ENCODE measurements around the gene TTLL11. TPM values are rescaled to one million over a fixed set of nuclear protein-coding genes. Genes with fewer than 3 reads are reported as not detected.

The TTLL11 gene
- total RNA-seq, 4 donors from 2014 or later: 3.2 to 11.8 (median 9.0) TPM

DNA sequence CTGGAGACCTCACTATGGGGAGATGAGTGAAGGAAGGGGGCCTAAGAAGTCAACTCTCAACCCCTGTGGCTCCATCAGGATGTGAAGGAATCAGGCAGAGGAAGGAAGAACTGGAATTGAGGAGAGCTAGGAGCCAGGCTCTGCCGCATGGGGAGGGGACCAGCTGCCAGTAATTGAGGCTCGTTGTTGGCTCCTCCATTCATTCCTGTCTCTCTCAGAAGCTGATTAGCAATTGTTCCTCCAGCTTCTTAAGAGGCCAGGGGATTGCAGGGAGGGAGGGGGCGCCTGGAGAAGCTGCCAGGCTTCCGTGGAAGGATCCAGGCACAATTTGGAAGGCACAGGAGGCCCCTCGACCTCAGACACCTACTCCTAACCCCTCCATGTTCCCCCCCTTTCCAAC lies 20.5 kb upstream of the TTLL11 start:
- no peak overlapping the region for H3K4me3 ChIP-seq
- no peaks in the 10 kb centered on the region for H3K36me3 ChIP-seq
- DNase-seq: no peak
- H3K4me1 ChIP-seq: no peaks in the 10 kb centered on the region
- TF ChIP-seq POLR2A (IDR thresholded peaks at IDR 0.05): no peak
- TF ChIP-seq, protein P1, sequence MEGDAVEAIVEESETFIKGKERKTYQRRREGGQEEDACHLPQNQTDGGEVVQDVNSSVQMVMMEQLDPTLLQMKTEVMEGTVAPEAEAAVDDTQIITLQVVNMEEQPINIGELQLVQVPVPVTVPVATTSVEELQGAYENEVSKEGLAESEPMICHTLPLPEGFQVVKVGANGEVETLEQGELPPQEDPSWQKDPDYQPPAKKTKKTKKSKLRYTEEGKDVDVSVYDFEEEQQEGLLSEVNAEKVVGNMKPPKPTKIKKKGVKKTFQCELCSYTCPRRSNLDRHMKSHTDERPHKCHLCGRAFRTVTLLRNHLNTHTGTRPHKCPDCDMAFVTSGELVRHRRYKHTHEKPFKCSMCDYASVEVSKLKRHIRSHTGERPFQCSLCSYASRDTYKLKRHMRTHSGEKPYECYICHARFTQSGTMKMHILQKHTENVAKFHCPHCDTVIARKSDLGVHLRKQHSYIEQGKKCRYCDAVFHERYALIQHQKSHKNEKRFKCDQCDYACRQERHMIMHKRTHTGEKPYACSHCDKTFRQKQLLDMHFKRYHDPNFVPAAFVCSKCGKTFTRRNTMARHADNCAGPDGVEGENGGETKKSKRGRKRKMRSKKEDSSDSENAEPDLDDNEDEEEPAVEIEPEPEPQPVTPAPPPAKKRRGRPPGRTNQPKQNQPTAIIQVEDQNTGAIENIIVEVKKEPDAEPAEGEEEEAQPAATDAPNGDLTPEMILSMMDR (IDR thresholded peaks at IDR 0.05): no peak
- peaks cover 0 to 7% (median 0%) of the 10 kb centered on the region in 4 donors for H3K27me3 ChIP-seq
- 23 to 28% methylated on average over 3 to 5 of the region's 5 CpGs for WGBS, 2 donors
- H3K27ac ChIP-seq: no peak overlapping the region
- intact Hi-C loops (cut with DNase I): no loop called here
- no peaks in the 10 kb centered on the region for H3K9me3 ChIP-seq

DNA sequence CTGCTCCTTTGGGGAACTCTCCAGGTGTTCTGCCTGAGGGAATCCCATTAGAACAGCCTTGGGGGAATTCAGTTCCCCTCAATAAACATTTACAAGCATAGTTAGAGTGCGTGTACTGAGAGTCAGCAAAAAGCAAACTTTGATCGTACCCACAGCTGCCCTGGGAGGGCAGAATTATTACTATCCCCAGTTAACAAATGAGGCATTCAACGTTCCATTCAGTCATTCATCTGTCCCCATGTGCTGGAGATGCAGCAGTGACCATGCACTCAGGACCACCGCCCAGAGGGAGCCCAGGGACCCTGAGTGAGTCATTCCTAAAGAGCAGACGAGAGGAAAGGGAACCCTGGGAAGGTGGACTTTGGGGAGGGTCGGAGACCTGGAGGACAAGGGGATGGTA lies 19.1 kb upstream of the TTLL11 start:
- TF ChIP-seq POLR2A (IDR thresholded peaks at IDR 0.05): no peak
- TF ChIP-seq, protein P1 (IDR thresholded peaks at IDR 0.05): no peak
- Histone ChIP-seq H3K27me3 (peaks cover 0 to 7% (median 0%) of the 10 kb centered on the region in 4 donors), H3K36me3 (no peaks in the 10 kb centered on the region), H3K27ac (no peak overlapping the region), H3K4me3 (no peak overlapping the region), H3K9me3 (no peaks in the 10 kb centered on the region), H3K4me1 (peaks cover 0 to under 1% (median 0%) of the 10 kb centered on the region in 3 donors)
- DNase-seq: no peak
- WGBS, 2 donors: 65% methylated on average over 4 to 6 of the region's 6 CpGs
- intact Hi-C loops (cut with DNase I): no loop called here

DNA sequence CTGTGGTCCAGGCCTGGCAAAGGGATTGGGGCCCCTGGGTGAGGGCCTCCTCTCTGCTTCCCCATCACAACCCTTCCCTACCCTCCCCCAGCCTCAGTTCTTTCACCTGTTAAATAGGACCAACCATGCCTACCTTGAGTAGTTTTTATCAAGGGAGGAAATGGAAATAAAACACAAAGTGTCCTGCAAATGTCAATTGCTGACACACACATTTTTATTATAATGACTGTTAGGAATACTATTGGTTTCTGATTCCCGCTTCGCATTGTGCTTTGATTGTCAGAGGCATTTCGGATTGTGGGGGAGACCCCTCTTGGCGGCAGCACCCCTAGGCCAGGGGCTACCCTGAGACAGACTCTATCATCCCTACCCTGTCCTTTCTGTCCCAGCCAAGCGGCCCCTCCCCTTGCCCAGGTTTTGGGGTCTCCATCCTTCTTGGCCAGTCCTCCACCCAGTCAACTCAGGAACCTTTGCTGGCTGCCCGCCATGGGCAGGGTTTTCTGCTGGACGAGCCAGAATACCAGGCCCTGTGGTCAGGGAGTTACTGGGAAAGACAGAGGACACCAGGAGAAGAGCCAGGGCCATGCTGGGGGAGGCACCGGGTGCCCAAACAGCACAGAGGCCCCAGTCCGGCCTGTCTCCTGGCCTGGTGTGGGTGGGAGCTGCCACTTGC lies 18.4 kb upstream of the TTLL11 start:
- peaks cover 0 to 5% (median 0%) of the 10 kb centered on the region in 3 donors for H3K4me1 ChIP-seq
- no peaks in the 10 kb centered on the region for H3K9me3 ChIP-seq
- intact Hi-C loops (cut with DNase I): no loop called here
- DNase-seq: no peak
- H3K4me3 ChIP-seq: no peak overlapping the region
- TF ChIP-seq, protein P1 (IDR thresholded peaks at IDR 0.05): no peak
- TF ChIP-seq POLR2A (IDR thresholded peaks at IDR 0.05): no peak
- peaks cover 0 to 7% (median 0%) of the 10 kb centered on the region in 4 donors for H3K27me3 ChIP-seq
- WGBS, 2 donors: 79 to 84% methylated on average over 7 to 8 of the region's 9 CpGs
- no peak overlapping the region for H3K27ac ChIP-seq
- no peaks in the 10 kb centered on the region for H3K36me3 ChIP-seq

DNA sequence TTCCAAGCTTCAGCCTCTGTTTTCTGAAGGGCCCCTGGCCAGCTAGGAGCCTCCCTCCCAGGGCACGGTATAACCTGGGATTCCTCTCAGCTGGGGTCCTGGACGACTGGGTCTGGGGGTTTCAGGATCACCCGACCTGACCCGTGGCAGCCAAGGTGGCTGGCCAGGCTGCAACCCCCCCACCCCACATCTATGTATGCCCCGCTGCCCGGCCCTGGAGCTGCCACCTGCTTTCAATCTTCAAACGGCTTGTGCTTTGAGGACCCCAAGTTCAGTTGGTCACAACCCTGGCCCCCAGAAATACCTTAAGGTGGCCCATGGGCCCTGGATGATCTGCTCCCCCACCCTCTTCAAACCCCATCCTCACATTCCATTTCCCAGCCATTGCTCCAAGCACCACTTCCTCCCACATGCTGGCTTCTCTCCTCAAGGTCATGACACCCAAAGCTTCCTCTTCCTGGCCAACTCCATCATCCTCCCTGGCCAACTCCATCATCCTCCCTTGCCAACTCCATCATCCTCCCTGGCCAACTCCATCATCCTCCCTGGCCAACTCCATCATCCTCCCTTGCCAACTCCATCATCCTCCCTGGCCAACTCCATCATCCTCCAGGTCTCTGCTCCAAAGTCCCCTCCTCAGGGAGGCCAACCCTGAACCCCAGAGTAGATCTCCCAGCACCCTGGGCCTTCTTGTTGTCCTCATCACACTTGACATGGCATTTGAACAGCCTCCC lies 17.2 kb upstream of the TTLL11 start:
- no peak overlapping the region for H3K4me3 ChIP-seq
- peaks cover 0 to 5% (median 0%) of the 10 kb centered on the region in 3 donors for H3K4me1 ChIP-seq
- DNase-seq: no peak
- H3K27ac ChIP-seq: no peak overlapping the region
- 70 to 89% methylated on average over 1 to 2 of the region's 7 CpGs for WGBS, 2 donors
- intact Hi-C loops (cut with DNase I): no loop called here
- peaks cover 0 to 2% (median 0%) of the 10 kb centered on the region in 4 donors for H3K27me3 ChIP-seq
- no peak for TF ChIP-seq POLR2A (IDR thresholded peaks at IDR 0.05)
- TF ChIP-seq, protein P1 (IDR thresholded peaks at IDR 0.05): no peak
- no peaks in the 10 kb centered on the region for H3K36me3 ChIP-seq
- no peaks in the 10 kb centered on the region for H3K9me3 ChIP-seq
